Measurements from ENCODE around the gene STAT6.

Gene STAT6

DNA sequence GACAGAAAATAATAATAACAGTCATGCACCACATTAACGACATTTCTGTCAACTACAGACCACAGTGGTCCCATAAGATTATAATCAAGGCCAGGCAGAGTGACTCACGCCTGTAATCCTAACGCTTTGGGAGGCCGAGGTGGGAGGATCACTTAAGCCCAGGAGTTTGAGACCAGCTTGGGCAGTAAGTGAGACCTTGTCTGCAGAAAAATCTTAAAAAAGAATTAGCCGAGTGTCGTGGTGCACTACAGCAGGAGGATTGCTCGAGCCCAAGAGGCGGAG, 13.7 kb downstream of the STAT6 start:
- no peak for DNase-seq (ENCODE audit: extremely low read depth, insufficient read length)
- peaks cover 43% of the 10 kb centered on the region for H3K36me3 ChIP-seq (ENCODE audit: control insufficient read depth, insufficient read depth, low read length)
- H3K27me3 ChIP-seq (replicated peaks; ENCODE audit: control insufficient read depth, insufficient read depth, low read length), result no peaks in the 10 kb centered on the region
- TF ChIP-seq, protein P1, sequence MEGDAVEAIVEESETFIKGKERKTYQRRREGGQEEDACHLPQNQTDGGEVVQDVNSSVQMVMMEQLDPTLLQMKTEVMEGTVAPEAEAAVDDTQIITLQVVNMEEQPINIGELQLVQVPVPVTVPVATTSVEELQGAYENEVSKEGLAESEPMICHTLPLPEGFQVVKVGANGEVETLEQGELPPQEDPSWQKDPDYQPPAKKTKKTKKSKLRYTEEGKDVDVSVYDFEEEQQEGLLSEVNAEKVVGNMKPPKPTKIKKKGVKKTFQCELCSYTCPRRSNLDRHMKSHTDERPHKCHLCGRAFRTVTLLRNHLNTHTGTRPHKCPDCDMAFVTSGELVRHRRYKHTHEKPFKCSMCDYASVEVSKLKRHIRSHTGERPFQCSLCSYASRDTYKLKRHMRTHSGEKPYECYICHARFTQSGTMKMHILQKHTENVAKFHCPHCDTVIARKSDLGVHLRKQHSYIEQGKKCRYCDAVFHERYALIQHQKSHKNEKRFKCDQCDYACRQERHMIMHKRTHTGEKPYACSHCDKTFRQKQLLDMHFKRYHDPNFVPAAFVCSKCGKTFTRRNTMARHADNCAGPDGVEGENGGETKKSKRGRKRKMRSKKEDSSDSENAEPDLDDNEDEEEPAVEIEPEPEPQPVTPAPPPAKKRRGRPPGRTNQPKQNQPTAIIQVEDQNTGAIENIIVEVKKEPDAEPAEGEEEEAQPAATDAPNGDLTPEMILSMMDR (IDR thresholded peaks at IDR 0.05; ENCODE audit: insufficient read depth, low read length, poor library complexity, severe bottlenecking), result no peak
- no peak overlapping the region for H3K4me3 ChIP-seq (replicated peaks; ENCODE audit: low read depth, low read length)

DNA sequence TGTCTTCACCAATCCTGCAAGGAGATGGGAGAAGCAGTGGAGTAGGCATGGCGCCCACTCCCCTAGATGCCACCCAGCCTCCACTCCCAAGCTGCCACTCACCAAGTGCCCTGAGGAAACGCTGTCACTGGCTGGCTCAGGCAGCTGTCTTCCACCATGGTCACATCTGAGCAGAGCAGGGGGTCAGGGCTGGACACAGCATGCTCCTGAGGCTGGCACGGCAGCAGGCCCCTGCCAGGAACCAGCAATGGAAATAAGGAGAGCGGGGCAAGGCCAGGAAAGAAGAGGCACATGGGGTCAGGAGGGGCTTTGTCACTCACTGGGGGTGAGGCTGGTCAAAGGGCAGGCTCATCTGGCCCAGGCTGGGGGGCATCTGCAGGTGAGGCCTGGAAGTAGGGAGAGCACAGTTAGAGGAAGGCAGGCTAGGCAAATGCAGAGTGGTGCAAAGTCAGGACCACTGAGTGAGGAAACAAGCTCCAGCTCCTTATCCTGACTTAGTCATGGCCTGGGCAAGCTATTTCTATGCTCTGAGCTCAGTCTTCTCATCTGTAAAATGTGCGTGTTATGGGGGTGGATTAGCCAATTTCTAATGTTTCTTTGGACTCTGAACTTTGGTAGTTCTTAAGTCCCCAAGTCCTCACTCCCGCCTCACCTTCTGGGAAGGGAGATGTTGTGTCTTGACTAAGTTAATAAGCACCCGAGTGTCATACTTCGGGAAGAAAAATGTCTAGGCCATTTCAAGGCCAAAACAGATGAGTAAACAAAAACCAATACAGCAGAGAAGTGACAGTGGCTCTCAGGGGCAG, 14.2 kb downstream of the STAT6 start:
- Histone ChIP-seq H3K36me3 (ENCODE audit: control insufficient read depth, insufficient read depth, low read length) (peaks cover 40% of the 10 kb centered on the region), H3K27me3 (replicated peaks; ENCODE audit: control insufficient read depth, insufficient read depth, low read length) (no peaks in the 10 kb centered on the region), H3K4me3 (replicated peaks; ENCODE audit: low read depth, low read length) (no peak overlapping the region)
- TF ChIP-seq, protein P1 (IDR thresholded peaks at IDR 0.05; ENCODE audit: insufficient read depth, low read length, poor library complexity, severe bottlenecking), result no peak
- DNase-seq (ENCODE audit: extremely low read depth, insufficient read length), result no peak

DNA sequence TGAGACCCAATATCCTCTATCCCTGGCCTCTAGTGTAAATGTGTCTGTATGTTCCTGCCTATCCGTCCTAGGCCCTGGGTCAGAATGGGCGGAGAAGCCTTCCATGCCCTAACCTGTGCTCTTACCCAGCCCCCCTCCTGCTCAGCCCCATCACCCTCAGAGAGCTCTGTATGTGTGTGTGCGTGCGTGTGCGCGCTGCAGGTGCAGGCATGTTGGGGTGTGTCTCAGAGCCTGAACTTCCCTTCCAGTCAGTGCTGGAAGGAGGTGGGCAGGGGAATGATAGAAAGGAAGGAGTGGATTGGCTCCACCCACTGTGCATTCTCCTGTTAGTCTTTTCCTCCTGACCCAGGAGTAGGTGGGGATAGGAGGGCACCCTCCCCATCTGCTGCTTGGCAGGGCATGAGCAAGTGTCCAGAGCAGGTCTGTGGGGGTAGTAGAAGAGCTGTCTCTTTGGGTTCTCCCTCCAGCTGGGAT, 15.0 kb downstream of the STAT6 start:
- H3K4me3 ChIP-seq (replicated peaks; ENCODE audit: low read depth, low read length), result no peak overlapping the region
- TF ChIP-seq, protein P1 (IDR thresholded peaks at IDR 0.05; ENCODE audit: insufficient read depth, low read length, poor library complexity, severe bottlenecking), result no peak
- DNase-seq (ENCODE audit: extremely low read depth, insufficient read length), result no peak
- no peaks in the 10 kb centered on the region for H3K27me3 ChIP-seq (replicated peaks; ENCODE audit: control insufficient read depth, insufficient read depth, low read length)
- H3K36me3 ChIP-seq (ENCODE audit: control insufficient read depth, insufficient read depth, low read length), result peaks cover 38% of the 10 kb centered on the region

DNA sequence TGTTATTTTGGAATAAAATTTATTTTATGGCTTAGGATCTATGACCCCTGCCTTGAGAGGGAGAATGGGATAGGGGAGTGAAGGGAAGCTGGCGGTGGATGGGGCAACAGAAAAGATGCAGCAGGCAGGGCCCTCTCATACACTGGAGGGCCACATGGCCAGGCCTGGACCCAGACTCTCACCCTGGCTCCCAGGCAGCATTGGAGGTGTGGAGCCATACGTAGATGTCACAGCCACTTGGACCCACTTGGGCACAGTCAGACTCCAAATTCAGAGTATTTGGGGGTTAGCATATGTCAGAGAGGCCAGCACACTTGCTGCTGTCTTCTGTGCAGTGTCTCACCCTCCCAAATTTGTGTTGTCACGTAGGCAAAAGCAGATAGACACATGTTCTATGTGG, 15.7 kb downstream of the STAT6 start:
- Histone ChIP-seq H3K27me3 (replicated peaks; ENCODE audit: control insufficient read depth, insufficient read depth, low read length) (no peaks in the 10 kb centered on the region), H3K4me3 (replicated peaks; ENCODE audit: low read depth, low read length) (no peak overlapping the region), H3K36me3 (ENCODE audit: control insufficient read depth, insufficient read depth, low read length) (peaks cover 39% of the 10 kb centered on the region)
- no peak for DNase-seq (ENCODE audit: extremely low read depth, insufficient read length)
- TF ChIP-seq, protein P1 (IDR thresholded peaks at IDR 0.05; ENCODE audit: insufficient read depth, low read length, poor library complexity, severe bottlenecking), result no peak

DNA sequence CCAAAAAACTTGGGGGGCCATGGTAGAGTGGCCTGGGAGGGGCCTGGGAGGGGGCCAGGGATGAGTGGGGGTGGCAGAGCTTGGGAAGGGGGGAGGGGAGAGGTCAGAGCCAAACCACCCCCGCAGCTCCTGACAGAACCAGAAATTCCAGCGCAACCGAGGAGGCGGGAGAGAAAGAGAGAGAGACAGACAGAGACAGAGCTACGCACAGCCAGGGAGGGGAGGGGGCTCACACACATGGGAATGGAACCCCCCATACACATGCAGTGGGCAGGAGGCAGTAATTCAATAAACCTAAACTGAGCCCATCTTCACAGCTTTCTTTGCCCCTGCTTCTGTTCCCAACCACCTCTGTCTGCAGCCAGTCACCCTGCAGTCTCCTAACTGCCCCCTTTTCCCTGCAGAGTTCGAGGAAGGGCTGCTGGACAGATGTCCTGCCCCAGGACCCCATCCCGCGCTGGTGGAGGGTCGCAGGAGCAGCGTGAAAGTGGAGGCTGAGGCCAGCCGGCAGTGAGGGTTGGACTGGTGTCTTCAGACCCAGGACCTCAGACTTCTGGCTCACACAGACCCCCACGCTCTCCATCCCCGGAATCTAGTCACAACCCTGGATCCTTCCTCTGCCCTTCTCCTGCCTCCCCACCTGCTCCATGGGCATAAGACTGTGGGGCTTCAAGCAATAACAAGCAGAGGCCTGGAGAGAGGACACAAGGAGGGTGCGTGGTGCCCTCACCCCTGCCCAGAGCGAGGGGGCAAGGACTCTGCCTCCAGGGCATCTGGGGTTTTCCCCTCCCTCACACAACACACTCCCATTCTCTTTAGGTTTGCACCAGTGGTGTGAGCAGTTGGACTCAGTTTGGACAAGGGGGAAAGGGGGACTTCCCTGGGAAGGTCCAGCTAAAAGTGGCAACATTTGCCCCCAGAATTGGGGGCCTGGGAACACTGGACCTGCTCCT, 16.7 kb downstream of the STAT6 start:
- TF ChIP-seq, protein P1 (IDR thresholded peaks at IDR 0.05; ENCODE audit: insufficient read depth, low read length, poor library complexity, severe bottlenecking), result no peak
- Histone ChIP-seq H3K27me3 (replicated peaks; ENCODE audit: control insufficient read depth, insufficient read depth, low read length) (no peaks in the 10 kb centered on the region), H3K4me3 (replicated peaks; ENCODE audit: low read depth, low read length) (no peak overlapping the region), H3K36me3 (ENCODE audit: control insufficient read depth, insufficient read depth, low read length) (peaks cover 33% of the 10 kb centered on the region)
- DNase-seq (ENCODE audit: extremely low read depth, insufficient read length), result no peak

Data from GM06990 (cell line).